Esophagus muscularis mucosa (tissue), 3 donors: ENCODE data around the gene B3GALT4.

Source experiments
- POLR2AphosphoS5 ChIP-seq, 2 donors: sonication (generic); formaldehyde crosslinking; IDR thresholded peaks; one replicate each; pipeline ENCODE4 v1.6.1; 2017; ENCODE audit warnings: antibody characterized with exemption in 2 of 2
- TF ChIP-seq, protein P1 (sequence below), 3 experiments: fragments of 200-600 bp in 2 of 3; fragments of 450-650 bp in 1 of 3; sonication (generic) in 2 of 3; IDR thresholded peaks; one replicate each; pipeline ENCODE4 v1.5.1; 2017 to 2019; ENCODE audit warnings: antibody characterized with exemption in 3 of 3, mild to moderate bottlenecking in 2 of 3, moderate library complexity in 1 of 3

DNA sequence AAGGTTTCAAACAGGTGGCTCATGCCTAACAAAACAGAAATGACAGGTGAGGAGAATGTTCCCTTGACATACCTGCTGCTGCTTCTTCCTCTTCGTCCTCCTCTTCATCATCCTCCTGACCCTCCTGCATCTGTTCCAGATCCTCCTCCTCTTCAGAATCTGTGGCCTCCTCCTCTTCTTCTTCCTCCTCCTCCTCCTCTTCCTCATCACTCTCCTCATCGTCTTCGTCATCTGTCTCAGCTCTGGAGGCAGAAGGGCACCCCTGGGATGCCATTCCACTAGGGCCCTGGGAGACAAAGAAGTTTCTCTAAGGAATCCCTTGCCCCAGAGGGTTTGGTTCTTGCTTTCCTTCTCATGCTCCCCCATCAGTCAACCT lies 43.0 kb downstream of the B3GALT4 start:
- TF ChIP-seq, protein P1, sequence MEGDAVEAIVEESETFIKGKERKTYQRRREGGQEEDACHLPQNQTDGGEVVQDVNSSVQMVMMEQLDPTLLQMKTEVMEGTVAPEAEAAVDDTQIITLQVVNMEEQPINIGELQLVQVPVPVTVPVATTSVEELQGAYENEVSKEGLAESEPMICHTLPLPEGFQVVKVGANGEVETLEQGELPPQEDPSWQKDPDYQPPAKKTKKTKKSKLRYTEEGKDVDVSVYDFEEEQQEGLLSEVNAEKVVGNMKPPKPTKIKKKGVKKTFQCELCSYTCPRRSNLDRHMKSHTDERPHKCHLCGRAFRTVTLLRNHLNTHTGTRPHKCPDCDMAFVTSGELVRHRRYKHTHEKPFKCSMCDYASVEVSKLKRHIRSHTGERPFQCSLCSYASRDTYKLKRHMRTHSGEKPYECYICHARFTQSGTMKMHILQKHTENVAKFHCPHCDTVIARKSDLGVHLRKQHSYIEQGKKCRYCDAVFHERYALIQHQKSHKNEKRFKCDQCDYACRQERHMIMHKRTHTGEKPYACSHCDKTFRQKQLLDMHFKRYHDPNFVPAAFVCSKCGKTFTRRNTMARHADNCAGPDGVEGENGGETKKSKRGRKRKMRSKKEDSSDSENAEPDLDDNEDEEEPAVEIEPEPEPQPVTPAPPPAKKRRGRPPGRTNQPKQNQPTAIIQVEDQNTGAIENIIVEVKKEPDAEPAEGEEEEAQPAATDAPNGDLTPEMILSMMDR (IDR thresholded peaks at IDR 0.05): no peak
- no peak for TF ChIP-seq POLR2AphosphoS5 (IDR thresholded peaks at IDR 0.05)
